Astrocyte of the spinal cord (primary cell): Measurements from ENCODE around the gene GALK1.
"Not testable (repeated sequence)": the region's sequence is repeated elsewhere in the genome, so short reads cannot be mapped to it uniquely, and the experiment has no call there.

ENCODE experiments used
- DNase-seq: peaks from one replicate; pipeline ENCODE4 v3.0.0; 2011; ENCODE audit warnings: low read depth, low spot score
- H3K4me3 ChIP-seq: 2 replicates; pipeline ENCODE4 v1.5.1; 2011; ENCODE audit warnings: low read depth, mild to moderate bottlenecking, low read length, moderate library complexity
- in situ Hi-C: cut with HindIII; loops from 2 replicates; pipeline ENCODE4 v1.10.0; 2017; ENCODE audit warnings: low sequenced_read_pairs
- TF ChIP-seq, protein P1 (sequence below): IDR thresholded peaks from 2 replicates; pipeline ENCODE4 v1.5.1; 2012; ENCODE audit warnings: low read depth, mild to moderate bottlenecking, low read length, inconsistent platforms

The GALK1 gene

DNA sequence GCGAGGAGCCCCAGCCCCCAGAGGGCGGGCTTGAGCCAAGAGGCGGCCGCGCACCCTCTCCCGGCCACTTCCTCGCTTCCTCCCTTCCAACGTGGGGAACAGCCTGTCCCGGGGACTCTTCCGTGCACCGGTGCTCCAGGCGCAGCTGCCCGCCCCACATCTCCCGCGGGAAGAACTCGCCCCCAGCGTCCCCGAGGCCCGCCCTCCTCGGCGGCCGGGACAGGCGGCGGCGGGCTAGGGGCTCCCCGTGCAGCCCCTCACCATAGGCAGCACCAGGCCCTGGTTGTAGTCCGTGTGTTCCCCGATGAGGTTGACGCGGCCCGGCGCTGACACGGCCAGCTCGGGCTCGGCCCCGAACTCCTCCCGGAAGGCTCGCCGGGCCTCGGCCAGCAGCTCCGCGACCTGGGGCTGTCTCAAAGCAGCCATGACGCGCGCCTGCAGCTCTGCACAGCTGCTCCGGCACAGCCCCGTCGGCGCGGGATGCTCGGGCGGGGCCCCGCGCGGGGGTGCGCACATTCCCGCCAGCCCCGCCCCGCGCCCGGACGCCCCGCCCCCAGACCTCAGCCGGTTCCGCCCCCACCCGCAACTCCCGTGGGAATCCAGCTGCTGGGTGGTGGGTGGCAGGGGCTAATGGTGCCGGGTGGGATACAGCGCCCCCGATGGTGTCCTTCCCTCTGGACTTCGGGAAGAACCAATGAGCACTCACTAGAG lies at the start of gene GALK1:
Gene GALK1 (minus strand): TSS at position 482 of the 711 bp plus-strand sequence. CDS start 56 bp downstream, at position 426.
- peak within 1 kb of the TSS; percentile 53 for H3K4me3 ChIP-seq
- TF ChIP-seq, protein P1, sequence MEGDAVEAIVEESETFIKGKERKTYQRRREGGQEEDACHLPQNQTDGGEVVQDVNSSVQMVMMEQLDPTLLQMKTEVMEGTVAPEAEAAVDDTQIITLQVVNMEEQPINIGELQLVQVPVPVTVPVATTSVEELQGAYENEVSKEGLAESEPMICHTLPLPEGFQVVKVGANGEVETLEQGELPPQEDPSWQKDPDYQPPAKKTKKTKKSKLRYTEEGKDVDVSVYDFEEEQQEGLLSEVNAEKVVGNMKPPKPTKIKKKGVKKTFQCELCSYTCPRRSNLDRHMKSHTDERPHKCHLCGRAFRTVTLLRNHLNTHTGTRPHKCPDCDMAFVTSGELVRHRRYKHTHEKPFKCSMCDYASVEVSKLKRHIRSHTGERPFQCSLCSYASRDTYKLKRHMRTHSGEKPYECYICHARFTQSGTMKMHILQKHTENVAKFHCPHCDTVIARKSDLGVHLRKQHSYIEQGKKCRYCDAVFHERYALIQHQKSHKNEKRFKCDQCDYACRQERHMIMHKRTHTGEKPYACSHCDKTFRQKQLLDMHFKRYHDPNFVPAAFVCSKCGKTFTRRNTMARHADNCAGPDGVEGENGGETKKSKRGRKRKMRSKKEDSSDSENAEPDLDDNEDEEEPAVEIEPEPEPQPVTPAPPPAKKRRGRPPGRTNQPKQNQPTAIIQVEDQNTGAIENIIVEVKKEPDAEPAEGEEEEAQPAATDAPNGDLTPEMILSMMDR, result peak; percentile 68
- DNase-seq, result peak; percentile 53
- in situ Hi-C loops, result no loop called here

DNA sequence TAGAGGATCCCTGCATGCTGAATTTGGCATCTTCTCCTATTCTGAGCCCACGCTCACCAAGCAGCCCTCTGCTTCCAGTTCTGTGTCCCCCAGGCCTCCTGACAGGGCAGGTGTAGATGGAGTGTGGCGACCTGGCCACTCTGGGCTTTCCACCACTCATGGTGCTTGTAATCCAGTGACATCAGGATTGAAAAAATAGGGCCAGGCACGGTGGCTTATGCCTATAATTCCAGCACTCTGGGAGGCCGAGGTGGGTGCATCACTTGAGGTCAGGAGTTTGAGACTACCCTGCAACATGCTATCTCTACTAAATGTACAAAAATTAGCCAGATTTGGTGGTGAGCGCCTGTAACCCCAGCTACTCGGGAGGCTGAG lies 49.0 kb upstream of the GALK1 start:
- no peak overlapping the region for H3K4me3 ChIP-seq
- no peak for DNase-seq
- in situ Hi-C loops, result no loop called here
- TF ChIP-seq, protein P1, result no peak

DNA sequence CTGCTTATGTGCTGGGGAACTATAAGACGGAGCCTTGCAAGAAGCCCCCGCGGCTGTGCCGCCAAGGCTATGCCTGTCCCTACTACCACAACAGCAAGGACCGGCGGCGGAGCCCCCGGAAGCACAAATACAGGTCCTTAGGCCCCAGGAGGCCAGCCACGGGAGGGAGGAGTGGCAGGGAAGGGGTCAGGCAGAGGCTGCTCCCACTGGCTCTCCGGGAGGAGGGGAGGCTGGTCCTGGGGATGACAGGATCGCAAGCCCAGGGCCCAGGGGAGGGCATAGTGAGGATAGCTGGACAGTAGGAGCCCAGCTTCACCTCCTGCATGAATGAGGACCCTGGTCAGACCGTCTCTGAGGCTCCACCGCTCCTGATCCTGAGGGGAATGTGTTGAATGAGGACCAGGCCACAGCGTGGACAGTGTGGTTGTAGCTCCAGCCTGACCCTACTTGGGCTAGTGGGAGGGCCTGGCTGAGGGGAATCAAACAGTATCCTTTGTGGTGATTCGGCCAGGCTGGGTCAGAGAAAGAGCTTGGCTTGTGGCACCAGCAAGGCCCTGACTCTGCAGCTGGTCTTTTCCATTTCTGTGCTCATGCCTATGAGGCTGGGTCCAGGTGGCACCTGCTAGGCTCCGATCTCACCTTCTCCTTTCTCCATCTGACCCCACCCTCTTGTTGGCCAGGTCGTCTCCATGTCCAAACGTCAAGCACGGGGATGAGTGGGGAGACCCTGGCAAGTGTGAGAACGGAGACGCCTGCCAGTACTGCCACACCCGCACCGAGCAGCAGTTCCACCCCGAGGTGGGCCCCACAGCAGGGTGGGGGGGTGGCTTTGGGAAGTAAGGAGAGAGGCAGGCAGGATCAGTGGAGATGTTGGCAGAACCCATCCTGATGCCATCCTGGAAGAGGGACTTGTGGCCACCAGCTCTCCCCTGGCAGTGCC lies 48.4 kb upstream of the GALK1 start:
- TF ChIP-seq, protein P1, result no peak
- DNase-seq, result no peak
- H3K4me3 ChIP-seq, result no peak overlapping the region
- in situ Hi-C loops, result no loop called here

DNA sequence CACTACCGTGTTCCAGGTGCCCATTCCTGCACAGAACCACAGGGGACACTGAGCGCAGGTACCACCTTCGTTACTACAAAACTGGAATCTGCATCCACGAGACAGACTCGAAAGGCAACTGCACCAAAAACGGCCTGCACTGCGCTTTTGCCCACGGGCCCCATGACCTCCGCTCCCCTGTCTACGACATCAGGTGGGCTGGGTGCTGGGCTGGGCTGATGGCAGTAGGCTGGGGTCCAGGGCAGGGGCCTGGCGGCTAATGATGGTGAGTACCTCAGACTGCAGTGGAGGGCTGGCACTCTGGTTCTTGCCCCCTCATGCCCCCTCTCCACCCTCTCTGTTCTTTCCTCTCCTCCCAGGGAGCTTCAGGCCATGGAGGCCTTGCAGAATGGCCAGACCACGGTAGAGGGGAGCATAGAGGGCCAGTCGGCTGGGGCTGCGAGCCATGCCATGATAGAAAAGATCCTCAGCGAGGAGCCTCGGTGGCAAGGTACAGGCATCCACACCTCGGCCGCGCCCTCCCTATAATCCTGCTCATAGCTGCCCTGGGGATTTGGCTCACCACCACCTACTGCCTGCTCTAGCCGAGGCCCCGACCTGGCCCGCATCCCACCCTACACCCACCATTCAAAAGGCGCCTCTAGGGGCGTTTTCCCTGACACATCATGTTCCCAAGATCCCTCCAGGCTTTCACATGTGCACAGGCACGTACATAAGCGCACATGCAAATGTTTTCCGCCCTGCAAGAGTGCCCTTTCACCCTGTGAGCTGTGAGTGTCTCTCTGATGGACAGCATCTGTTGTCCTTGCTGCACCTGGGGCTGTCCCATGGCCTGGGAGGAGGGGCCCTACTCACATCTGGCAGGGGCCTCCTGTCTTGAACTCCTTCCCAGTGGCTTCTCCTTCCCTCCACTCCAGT lies 47.4 kb upstream of the GALK1 start:
- TF ChIP-seq, protein P1, result no peak
- DNase-seq, result no peak
- no peak overlapping the region for H3K4me3 ChIP-seq
- in situ Hi-C loops, result no loop called here

DNA sequence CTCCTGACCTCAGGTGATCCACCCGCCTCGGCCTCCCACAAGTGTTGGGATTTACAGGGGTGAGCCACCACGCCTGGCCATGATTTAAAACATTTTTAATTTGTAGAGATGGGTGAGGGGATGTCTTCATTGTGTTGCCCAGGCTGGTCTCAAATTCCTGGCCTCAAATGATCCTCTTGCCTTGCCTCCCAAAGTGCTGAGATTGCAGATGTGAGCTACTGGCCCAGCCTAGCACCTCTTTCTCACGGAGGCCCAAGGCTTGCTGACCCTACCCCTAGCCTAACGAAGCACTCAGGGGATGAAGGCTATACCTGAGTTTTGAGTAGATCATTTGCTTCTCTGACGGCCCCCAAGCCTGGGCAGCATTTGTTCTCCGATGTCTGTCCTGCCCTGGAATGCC lies 46.2 kb upstream of the GALK1 start:
- in situ Hi-C loops, result no loop called here
- DNase-seq, result no peak
- H3K4me3 ChIP-seq, result no peak overlapping the region
- TF ChIP-seq, protein P1, result no peak

DNA sequence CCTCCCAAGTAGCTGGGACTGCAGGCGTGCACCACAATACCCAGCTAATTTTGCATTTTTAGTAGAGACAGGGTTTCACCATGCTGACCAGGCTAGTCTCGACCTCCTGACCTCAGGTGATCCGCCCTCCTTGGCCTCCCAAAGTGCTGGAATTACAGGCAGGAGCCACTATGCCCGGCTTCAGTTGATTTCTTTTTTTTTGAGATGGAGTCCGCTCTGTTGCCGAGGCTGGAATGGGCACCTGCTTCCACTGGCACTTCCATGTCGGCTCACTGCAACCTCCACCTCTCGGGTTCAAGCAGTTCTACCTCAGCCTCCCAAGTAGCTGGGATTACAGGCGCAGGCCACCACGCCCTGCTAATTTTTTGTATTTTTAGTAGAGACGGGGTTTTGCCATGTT lies 45.8 kb upstream of the GALK1 start:
- in situ Hi-C loops, H3K4me3 ChIP-seq, DNase-seq: not testable (repeated sequence)
